HFFc6 (cell line): ENCODE results near the gene SPRY4. TPM values are rescaled to one million over a fixed set of nuclear protein-coding genes. Genes with fewer than 3 reads are reported as not detected.

Experiments
- DNase-seq: peaks from one replicate; pipeline ENCODE4 v3.0.0-alpha.2; 2018
- H3K27ac Mint-ChIP-seq: 2 replicates; pipeline ENCODE4 v1.8.0; 2020; ENCODE audit warnings: mild to moderate bottlenecking, mixed read lengths
- H3K27me3 Mint-ChIP-seq: 2 replicates; pipeline ENCODE4 v1.8.0; 2021; ENCODE audit warnings: mild to moderate bottlenecking, moderate library complexity, mixed read lengths; ENCODE audit not compliant: insufficient read depth
- H3K36me3 Mint-ChIP-seq: 2 replicates; pipeline ENCODE4 v1.8.0; 2021; ENCODE audit warnings: low read depth, mixed read lengths
- H3K4me1 Mint-ChIP-seq: 2 replicates; pipeline ENCODE4 v1.8.0; 2020; ENCODE audit warnings: low read depth, mixed read lengths
- H3K4me3 Mint-ChIP-seq: 2 replicates; pipeline ENCODE4 v1.8.0; 2020; ENCODE audit warnings: mild to moderate bottlenecking, moderate library complexity, mixed read lengths
- H3K9me3 Mint-ChIP-seq: 2 replicates; pipeline ENCODE4 v1.8.0; 2020; ENCODE audit warnings: mild to moderate bottlenecking, mixed read lengths
- total RNA-seq, 6 experiments: library from RNA; stranded (reverse); fragmentation: NEBNext Ultra II Directional; extraction: Animal tissue kit (Norgen Biotek cat#: 25700); gene quantifications; 2 replicates in 1 of 6; 3 replicates in 5 of 6; pipeline ENCODE4 v1.2.3, GENCODE V29; 2021
- TF ChIP-seq, protein P1 (sequence below): fragments of 200-600 bp; sonication (generic); IDR thresholded peaks from 2 replicates; pipeline ENCODE4 v1.5.0; 2021; ENCODE audit warnings: antibody characterized with exemption, mild to moderate bottlenecking

The SPRY4 gene
- total RNA-seq, 6 experiments from 2014 or later = 26.1 to 28.9 (median 27.8) TPM

DNA sequence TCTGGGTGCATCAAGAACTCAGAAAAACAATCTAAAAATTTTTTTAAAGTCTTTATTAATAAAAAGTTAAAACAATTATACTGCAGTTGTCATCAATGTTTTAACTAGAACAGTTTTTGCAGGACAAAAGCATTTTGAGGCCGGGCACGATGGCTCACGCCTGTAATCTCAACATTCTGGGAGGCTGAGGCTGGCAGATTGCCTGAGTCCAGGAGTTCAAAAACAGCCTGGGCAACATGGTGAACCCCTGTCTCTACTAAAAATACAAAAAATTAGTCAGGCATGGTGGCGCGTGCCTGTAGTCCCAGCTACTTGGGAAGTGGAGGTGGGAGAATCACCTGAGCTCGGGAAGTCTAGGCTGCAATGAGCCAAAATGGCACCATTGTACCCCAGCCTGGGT lies 5.2 kb upstream of the SPRY4 start:
- Mint-ChIP-seq H3K9me3 (no peaks in the 10 kb centered on the region), H3K27ac (no peak overlapping the region), H3K36me3 (0 out of 2 replicates have a peak, but pooled peaks cover 4% of the 10 kb centered on the region), H3K4me1 (peaks cover 49% of the 10 kb centered on the region), H3K27me3 (no peaks in the 10 kb centered on the region; the same call in none of the 2 replicates), H3K4me3 (no peak overlapping the region)
- no peak for DNase-seq
- TF ChIP-seq, protein P1, sequence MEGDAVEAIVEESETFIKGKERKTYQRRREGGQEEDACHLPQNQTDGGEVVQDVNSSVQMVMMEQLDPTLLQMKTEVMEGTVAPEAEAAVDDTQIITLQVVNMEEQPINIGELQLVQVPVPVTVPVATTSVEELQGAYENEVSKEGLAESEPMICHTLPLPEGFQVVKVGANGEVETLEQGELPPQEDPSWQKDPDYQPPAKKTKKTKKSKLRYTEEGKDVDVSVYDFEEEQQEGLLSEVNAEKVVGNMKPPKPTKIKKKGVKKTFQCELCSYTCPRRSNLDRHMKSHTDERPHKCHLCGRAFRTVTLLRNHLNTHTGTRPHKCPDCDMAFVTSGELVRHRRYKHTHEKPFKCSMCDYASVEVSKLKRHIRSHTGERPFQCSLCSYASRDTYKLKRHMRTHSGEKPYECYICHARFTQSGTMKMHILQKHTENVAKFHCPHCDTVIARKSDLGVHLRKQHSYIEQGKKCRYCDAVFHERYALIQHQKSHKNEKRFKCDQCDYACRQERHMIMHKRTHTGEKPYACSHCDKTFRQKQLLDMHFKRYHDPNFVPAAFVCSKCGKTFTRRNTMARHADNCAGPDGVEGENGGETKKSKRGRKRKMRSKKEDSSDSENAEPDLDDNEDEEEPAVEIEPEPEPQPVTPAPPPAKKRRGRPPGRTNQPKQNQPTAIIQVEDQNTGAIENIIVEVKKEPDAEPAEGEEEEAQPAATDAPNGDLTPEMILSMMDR = no peak

- no peaks in the 10 kb centered on the region for H3K9me3 Mint-ChIP-seq
- peak; percentile 92 for DNase-seq
- H3K27me3 Mint-ChIP-seq = no peaks in the 10 kb centered on the region; the same call in none of the 2 replicates
- H3K36me3 Mint-ChIP-seq = peaks cover 23% of the 10 kb centered on the region
- peak overlapping the region; percentile 96 for H3K27ac Mint-ChIP-seq
- peaks cover 56% of the 10 kb centered on the region for H3K4me1 Mint-ChIP-seq
- TF ChIP-seq, protein P1 = no peak
- H3K4me3 Mint-ChIP-seq = peak overlapping the region; percentile 96
Measured at GRCh38 chr5:142327111-142327842, 2.5 kb upstream of the SPRY4 start.

- no peaks in the 10 kb centered on the region; the same call in none of the 2 replicates for H3K27me3 Mint-ChIP-seq
- H3K4me3 Mint-ChIP-seq = peak overlapping the region; percentile 96
- H3K9me3 Mint-ChIP-seq = no peaks in the 10 kb centered on the region
- TF ChIP-seq, protein P1 = 0 out of 2 replicates have a peak, but pooled peaks have one; percentile 17
- peaks cover 24% of the 10 kb centered on the region for H3K36me3 Mint-ChIP-seq
- DNase-seq = no peak
- H3K27ac Mint-ChIP-seq = peak overlapping the region; percentile 96
- peaks cover 55% of the 10 kb centered on the region for H3K4me1 Mint-ChIP-seq
Measured at GRCh38 chr5:142326480-142326938, 1.7 kb upstream of the SPRY4 start.

- Mint-ChIP-seq H3K9me3 (no peaks in the 10 kb centered on the region), H3K27me3 (no peaks in the 10 kb centered on the region; the same call in none of the 2 replicates), H3K27ac (peak overlapping the region; percentile 96), H3K36me3 (peaks cover 27% of the 10 kb centered on the region), H3K4me3 (peak overlapping the region; percentile 96), H3K4me1 (peaks cover 57% of the 10 kb centered on the region)
- TF ChIP-seq, protein P1 = no peak
- peak; percentile 81 for DNase-seq
Measured at GRCh38 chr5:142325725-142326479, 1.1 kb upstream of the SPRY4 start.

DNA sequence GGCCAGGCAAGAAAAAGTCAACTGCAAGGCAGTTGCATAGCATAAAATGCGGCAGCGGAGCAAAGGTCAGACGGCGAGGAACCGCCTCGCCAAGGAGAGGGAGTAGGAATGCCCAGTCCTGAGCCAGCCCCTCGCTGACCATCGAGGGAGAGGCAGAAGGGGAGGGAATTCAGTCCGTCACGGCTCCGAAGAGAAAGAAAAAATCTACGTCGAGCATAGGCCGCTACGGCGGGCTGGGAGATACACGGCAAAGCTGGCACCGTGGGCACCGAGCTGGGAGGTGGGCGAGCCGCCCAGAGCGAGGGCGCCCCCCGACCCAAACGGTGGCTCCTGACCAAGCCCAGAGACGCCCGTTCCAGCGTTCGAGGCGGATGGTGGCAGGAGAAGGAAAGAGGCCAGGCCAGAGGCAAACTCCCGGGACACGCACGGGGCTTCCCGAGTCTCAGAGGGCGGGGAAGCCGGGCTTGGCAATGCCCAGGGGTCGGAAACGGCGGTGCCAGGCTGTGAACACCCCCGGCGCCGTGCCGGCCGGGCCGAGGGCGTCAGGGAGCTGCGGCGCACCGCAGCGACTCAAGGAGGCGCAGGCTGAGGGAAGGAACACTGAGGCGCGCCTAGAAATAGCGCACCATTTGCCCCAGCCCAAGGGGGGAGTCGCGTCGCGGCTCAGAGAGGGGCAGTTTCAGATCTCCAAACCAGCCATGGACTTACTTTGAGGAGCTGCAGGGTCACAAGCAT lies 518 bp downstream of the SPRY4 start:
- peaks cover 70% of the 10 kb centered on the region for H3K4me1 Mint-ChIP-seq
- peak overlapping the region; percentile 96 for H3K4me3 Mint-ChIP-seq
- TF ChIP-seq, protein P1 = peak; percentile 65
- peak; percentile 45 for DNase-seq
- H3K27me3 Mint-ChIP-seq = peaks cover 2% of the 10 kb centered on the region
- no peaks in the 10 kb centered on the region for H3K9me3 Mint-ChIP-seq
- H3K27ac Mint-ChIP-seq = peak overlapping the region; percentile 96
- peaks cover 27% of the 10 kb centered on the region for H3K36me3 Mint-ChIP-seq
